ENCODE results near the gene PRAMEF11.

DNA sequence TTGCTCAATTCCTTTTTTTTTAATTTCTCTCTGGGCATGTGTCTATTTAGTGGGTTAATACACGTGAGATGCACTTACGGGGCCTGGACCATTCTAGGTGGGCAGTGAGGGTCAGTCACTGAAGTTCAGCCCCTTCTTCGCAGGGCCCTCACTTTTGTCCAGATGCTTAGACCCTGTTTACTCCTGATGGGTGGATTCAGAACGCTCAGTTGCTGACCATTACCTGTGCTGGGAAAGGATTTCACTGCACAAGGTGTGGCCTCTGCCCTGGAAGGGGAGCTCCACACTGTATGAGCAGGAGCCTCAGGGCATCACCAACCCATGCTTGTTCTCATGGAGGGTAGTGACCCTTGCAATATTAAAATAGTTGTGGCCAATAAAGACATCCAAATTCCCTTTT is 53.1 kb downstream of the PRAMEF11 start:
- TF ChIP-seq CTCF (IDR thresholded peaks at IDR 0.05): no peak
- TF ChIP-seq POLR2A (IDR thresholded peaks at IDR 0.05): no peak

Data from testis (tissue), 2 donors.